ENCODE results near the gene AMZ1.
A peak's percentile ranks its signal among the peaks of the same experiment; 100 is the strongest.
"Not testable (repeated sequence)": the region's sequence is repeated elsewhere in the genome, so short reads cannot be mapped to it uniquely, and the experiment has no call there.

The AMZ1 gene

DNA sequence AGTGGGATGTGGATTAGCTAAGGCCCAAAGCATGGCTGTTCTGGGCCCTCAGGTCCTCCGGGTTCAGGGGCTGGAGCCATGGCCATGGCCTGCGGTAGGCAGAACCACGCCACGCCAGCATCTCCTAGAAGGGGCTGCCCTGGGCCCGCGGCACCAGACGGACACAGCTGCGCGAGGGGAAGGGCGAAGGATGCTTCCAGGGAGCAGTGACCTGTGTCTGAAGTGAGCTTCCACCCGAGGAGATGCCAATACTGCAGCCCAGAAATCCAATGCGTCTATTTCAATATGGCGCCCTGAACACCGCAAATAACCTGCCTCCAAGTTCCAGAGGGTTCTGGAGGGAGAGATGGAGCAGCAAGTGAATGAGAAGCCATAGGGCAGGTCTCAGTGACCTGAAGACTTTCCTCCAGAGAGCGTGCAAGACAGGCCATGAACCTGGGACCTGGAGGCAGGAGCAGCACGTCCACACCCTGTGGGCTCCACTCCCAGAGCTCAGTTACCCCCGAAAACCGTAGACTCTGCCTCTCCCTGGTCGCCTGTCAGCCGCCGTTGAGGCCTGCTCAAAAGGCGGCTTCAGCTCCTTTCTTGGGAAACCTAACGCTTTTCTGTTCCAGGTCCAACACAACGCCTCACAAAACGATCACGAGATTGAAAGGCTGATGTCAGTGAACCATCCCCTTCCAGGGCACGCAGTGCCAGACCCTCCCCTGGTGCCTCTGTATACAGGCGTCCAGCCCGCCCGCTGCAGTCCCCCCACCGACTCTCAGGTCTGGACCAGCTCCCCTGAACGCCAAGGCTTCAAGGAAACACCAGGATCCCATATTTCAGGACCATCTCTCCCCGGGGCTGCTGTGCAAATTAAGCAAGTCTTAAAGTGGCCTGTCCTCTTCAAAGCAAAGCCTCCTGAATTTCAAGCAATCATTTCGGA is 37.4 kb downstream of the AMZ1 start:
- TF ChIP-seq CTCF (conservative IDR thresholded peaks at IDR 0.05; ENCODE audit: control insufficient read depth, insufficient read depth, low read depth, low read length), result no peak
- DNase-seq (ENCODE audit: low read depth), result no peak
- H3K4me3 ChIP-seq (ENCODE audit: control insufficient read depth, low read depth, low read length), result no peak overlapping the region

DNA sequence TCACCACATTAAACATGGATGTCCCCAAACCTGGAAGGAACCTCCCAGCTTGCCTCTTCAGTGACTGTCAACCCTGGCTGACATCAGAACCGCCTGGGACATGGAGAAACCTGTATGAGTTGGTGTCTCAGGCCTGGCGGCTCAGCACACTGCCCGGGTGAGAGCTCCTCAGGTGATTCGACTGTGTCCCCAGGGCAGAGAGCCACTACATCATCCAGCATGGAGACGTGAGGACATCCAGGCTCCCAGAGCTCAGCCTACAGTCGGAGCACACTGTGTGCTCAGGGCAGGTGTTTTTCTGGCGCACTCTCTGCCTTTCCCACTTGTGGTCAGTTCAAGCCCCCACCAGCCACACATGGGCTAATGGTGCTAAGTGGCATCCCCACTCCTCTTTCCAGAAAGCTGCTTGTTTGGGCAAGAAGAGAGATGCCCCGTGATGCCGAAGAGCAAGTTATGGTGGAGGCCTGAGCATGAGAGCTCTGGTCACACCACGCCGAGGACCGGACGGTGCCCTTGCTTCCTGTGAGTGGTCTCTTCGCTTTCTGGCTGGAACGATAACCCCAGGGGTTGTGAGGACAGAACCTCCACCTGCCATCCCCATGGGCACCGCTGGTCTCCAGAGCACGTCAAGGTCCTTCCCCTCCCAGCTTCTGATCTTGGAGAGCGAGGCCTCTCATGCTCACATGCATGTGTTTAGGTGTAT is 38.5 kb downstream of the AMZ1 start:
- DNase-seq (ENCODE audit: low read depth), result no peak
- no peak for TF ChIP-seq CTCF (conservative IDR thresholded peaks at IDR 0.05; ENCODE audit: control insufficient read depth, insufficient read depth, low read depth, low read length)
- H3K4me3 ChIP-seq (ENCODE audit: control insufficient read depth, low read depth, low read length), result no peak overlapping the region

DNA sequence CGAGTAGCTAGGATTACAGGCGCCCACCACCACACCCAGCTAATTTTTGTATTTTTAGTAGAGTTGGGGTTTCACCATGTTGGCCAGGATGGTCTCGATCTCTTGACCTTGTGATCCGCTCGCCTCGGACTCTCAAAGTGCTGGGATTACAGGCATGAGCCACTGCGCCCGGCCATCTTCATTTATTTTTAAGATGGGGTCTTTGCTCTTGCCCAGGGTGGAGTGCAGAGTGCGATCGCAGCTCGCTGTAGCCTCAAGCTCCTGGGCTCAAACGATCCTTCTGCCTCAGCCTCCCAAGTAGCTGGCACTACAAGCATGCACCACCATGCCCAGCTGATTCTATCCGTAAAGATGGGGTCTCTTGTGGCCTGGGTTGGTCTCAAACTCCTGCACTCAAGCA is 39.2 kb downstream of the AMZ1 start:
- not testable (repeated sequence) for H3K4me3 ChIP-seq (ENCODE audit: control insufficient read depth, low read depth, low read length); DNase-seq (ENCODE audit: low read depth)

DNA sequence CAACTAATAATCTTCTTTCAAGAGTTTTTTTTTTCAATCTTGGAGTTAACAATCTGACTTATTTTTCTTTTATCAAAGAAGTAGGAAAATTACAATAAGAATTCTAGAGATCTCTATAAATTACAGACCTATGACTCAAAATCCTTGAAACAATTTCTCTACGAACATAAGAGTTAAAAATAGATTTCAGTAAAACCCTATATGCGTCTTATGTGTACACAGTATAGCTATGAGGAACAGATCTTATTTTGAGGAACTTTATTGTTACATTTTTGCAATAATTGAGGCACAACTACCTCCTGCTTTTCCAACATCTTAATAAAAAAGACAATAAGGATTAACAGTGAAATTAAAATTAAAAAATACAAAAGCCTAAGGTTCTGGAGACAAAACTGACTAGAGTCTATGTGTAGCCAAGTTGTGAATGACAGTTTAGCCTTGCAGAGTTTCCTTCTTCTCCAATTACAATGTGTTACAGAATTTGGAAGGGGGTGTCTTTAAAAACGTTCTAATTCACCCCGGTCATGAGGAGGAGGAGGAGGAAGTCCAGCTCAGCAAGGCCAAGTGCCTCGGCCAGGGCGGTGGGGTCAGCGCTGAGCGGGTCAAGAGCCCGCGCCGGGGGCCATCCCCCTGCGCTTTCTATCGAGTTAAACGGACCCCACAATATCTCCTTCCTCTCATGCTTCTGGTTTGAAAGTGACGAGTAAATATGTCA is 40.5 kb downstream of the AMZ1 start:
- no peak overlapping the region for H3K4me3 ChIP-seq (ENCODE audit: control insufficient read depth, low read depth, low read length)
- TF ChIP-seq CTCF (conservative IDR thresholded peaks at IDR 0.05; ENCODE audit: control insufficient read depth, insufficient read depth, low read depth, low read length), result no peak
- DNase-seq (ENCODE audit: low read depth), result no peak

GRCh38 chr7:2729031-2729892 is 41.3 kb downstream of the AMZ1 start:
- no peak overlapping the region for H3K4me3 ChIP-seq (ENCODE audit: control insufficient read depth, low read depth, low read length)
- TF ChIP-seq CTCF (conservative IDR thresholded peaks at IDR 0.05; ENCODE audit: control insufficient read depth, insufficient read depth, low read depth, low read length), result peak; percentile 13
- peak; percentile 47 for DNase-seq (ENCODE audit: low read depth)

DNA sequence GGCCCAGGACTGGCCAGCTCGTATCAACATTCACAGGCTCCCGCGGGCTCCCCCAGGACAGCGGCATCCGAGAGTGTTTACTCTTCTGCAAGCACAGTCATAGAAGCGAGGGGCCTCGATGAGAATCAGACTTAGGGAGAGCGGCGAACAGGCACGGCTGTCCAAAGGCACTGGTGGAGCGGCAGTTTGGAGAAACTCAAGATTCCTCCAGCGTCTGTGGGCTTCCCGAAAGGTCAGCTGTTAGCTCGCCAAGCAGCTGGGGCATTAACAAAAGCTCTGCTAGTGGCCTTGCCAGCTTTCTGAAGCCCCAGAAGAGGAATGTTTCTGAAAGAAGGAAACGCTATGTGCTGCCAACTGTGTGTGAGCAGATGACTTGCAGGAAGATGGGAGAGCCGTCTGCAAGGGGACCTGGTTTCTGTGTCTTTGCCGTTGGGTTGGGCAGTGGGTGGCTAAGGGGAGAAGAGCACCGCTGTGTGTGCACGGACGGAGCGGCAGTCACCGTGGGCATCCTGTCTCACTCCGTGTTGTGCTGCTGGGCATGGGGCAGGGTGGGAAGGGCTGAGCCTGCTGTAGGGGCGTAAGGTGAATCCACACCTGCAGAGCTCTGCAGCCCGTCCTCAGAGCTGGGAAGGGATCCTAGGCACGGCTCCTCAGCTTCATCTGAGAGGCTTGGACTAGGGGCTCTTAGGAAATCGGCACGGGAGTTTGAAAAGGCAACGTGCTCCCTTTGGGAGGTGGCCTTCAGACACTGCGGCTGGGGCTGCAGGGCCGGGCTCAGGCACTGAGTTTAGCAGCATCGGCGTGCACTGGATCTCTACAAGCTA is 42.1 kb downstream of the AMZ1 start:
- TF ChIP-seq CTCF (conservative IDR thresholded peaks at IDR 0.05; ENCODE audit: control insufficient read depth, insufficient read depth, low read depth, low read length), result no peak
- no peak for DNase-seq (ENCODE audit: low read depth)
- H3K4me3 ChIP-seq (ENCODE audit: control insufficient read depth, low read depth, low read length), result no peak overlapping the region
